HG02973 (cell line): ENCODE measurements around the gene ACER3.

Experiments
- ATAC-seq: cut with Tn5 transposase; IDR thresholded peaks from one replicate; pipeline ENCODE4 v1.9.1; 2021; ENCODE audit warnings: moderate library complexity; ENCODE audit not compliant: unreplicated experiment

Gene ACER3

DNA sequence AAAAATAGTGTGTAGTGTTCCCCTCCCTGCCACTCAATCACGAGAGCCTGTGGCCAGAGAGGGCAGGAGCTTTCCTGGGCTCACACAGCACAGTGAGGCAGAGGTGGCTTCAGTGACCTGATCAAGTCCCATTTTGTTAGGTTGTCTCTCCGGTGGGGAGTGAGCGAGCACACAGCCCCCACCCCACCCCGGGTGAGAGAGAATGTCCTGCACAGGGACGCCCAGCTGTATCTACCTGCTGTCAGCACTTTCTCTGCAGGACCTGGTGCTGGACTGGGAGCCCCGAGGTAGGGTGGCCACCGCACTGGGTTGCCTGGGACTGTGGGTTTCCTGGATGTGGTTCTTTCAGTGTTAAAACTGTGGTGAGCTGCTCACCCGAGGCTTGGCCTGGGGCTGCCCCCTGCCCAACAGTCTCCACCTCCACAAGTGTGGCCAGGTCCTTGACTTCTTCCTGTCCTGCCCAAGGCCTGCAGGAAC, 212.2 kb downstream of the ACER3 start:
- no peak for ATAC-seq

DNA sequence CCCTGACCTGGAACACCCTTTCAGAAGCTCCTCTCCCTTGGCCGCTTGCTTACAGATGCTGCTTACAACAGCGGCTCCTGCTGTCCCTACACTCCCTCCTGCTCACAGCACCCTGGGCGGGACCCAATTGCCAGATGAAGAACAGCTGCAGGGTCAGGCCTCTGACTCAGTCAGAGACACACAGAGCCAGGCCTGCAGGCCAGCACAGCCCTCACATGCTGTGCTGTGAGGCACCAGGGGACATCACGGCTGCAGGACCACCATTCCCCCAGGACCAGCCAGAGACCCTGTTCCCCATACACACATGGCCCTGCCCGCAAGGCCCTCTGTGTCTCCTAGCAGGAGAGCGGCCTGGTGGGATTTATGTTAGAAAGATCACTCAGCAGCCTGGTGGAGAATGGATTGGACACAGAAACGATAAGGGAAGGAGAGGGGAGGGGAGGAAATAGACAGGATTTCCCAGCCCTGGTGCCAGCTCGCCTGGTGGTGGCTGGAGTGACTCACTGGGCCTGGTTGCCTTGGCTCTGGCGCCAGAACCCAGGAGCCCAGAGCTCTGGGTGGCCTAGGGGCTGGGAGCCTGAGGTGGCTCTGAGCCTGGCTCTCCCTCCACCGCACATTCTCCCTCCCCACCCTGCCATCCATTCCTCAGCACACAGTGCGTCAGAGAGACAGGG, 212.7 kb downstream of the ACER3 start:
- ATAC-seq = no peak

DNA sequence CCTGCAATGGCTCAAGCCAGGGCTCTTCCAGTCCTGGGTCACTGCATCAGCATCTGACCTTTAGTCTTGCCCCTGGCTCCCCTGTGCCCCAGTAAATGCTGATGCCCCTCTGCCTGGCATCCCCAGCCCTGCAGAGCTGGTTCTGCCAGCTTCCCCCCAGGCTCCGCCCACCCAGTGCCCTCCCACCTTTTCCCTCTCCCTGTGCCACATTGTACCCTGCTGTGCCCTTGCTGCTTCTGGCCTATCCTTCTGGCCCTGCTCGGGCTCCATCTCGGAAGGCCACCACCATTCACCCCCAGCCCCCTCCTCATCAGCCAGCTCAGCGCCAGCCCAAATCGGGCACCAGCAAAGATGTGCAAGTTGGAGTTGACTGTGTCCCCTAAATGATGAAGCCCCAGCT, 213.5 kb downstream of the ACER3 start:
- ATAC-seq = no peak

DNA sequence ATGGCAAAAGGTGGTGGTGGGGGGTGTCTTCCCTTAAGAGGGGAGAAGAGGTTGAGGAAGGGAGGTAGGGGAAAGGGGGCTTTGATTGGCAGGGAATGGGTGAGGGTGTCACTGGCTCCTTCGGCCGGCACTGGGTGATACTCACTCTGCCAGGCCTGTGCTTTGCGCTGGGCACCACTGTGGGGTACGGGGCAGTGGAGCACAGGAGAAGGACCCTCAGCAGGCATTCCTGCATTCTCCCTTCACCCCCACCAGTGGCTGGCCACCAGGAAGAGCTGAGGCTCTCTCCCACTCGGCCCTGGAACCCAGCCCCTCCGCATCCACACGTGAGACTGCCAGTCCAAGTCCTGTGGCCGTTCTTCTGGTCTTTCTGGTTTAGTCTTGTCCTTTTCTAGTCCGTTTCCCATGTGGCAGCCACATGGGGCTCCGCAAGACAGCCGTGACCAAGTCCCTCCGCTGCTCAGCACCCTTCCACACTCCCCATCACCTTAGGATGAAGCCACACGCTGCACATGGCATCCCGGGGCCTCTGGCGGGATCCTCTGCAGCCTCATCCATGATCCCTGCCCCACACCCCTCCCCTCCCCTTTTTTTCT, 214.0 kb downstream of the ACER3 start:
- ATAC-seq = no peak

DNA sequence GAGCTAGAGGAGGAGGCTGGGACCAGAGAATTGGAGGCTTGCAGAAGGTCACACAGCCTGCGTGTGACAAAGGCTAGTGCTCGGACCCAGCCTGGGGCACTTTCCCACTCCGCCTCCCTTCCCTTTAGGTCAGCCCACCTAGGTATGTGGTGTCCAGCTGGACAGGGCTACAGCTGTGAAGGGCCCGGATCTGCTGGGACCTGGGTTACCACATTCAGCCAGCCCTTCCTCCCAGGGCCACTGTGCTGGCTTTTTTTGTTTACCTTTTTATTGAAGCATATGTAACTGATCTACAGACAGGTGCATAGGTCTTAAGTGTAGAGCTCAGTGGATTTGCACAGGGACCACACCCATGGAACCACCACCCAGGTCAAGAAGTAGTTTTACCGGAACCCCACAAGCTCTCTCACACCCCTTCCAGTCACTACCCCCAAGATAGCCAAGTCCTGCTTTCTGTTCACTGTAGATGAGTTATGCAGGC, 214.7 kb downstream of the ACER3 start:
- ATAC-seq = no peak
